Central memory CD8-positive, alpha-beta T cell (primary cell): ENCODE measurements around the gene HIP1.
"Not testable (repeated sequence)": the region's sequence is repeated elsewhere in the genome, so short reads cannot be mapped to it uniquely, and the experiment has no call there.

Source experiments
- ATAC-seq: fragments of 150-1000 bp; cut with Tn5 transposase; replicated peaks from 2 replicates; pipeline ENCODE4 v1.10.0; 2022; ENCODE audit warnings: mild to moderate bottlenecking, moderate FRiP score, moderate number of reproducible peaks; ENCODE audit not compliant: poor library complexity, severe bottlenecking; ENCODE audit errors: extremely low read depth
- DNase-seq, 2 donors: peaks; one replicate each; pipeline ENCODE4 v3.0.0; 2021; ENCODE audit warnings: low spot score in 2 of 2
- H3K27ac Mint-ChIP-seq: one replicate; pipeline ENCODE4 v1.8.0; 2022; ENCODE audit warnings: low read depth, mild to moderate bottlenecking, moderate library complexity, mixed read lengths
- H3K27me3 Mint-ChIP-seq: one replicate; pipeline ENCODE4 v1.8.0; 2022; ENCODE audit warnings: mixed read lengths
- H3K36me3 Mint-ChIP-seq: one replicate; pipeline ENCODE4 v1.8.0; 2022; ENCODE audit warnings: mild to moderate bottlenecking, moderate library complexity, mixed read lengths; ENCODE audit not compliant: insufficient read depth
- H3K4me1 Mint-ChIP-seq: one replicate; pipeline ENCODE4 v1.8.0; 2022; ENCODE audit warnings: mixed read lengths
- H3K4me3 Mint-ChIP-seq: one replicate; pipeline ENCODE4 v1.8.0; 2022; ENCODE audit warnings: mild to moderate bottlenecking, moderate library complexity, mixed read lengths
- H3K9me3 Mint-ChIP-seq: one replicate; pipeline ENCODE4 v1.8.0; 2022; ENCODE audit warnings: mixed read lengths

Gene HIP1

DNA sequence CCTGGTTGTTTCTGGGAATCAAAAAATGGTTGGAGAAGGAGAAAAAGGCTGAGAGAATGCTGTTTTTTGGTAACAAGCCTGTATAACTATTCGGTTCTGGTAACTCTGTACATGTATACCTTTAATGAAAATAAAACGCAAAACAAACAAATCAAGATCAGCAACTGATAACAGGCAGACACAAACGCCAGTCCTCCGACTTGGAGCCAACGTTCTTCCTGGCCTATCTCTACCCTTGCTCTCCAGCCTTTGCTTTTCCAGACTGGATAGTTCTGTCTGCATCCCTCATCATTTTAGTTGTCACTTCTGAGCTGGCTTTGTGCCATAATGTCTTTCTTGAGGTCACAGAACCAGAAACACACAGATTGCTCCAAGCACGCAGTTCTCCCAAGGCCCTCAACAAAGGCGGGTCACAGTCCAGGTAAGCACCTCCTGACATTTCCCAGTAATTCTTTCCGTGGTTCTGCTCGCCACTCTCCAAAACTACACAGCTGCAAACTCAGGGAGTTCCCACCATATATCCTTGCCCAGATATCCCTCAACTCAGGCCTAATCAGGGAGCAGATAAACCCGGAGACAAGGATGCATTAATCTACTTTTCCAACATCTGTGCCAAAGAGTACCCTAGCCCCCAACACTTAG lies 20.2 kb downstream of the HIP1 start:
- Mint-ChIP-seq H3K9me3 (no peaks in the 10 kb centered on the region), H3K27me3 (no peaks in the 10 kb centered on the region), H3K36me3 (peaks cover 1% of the 10 kb centered on the region), H3K4me1 (peaks cover 6% of the 10 kb centered on the region), H3K4me3 (no peak overlapping the region), H3K27ac (no peak overlapping the region)
- ATAC-seq, result no peak
- no peak for DNase-seq

DNA sequence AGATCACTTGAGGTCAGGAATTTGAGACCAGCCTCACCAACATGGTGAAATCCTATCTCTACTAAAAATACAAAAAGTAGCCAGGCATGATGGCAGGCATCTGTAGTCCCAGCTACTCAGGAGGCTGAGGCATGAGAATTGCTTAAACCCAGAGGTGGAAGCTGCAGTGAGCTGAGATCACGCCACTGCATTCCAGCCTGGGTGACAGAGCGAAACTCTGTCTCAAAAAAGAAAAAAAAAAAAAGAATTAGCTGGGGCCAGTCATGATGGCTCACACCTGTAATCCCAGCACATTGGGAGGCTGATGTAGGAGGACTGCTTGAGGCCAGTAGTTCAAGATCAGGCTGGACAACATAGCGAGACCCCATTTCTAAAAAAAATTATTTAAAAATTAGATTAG lies 21.0 kb downstream of the HIP1 start:
- H3K27me3 Mint-ChIP-seq, DNase-seq, H3K36me3 Mint-ChIP-seq, H3K4me1 Mint-ChIP-seq, H3K4me3 Mint-ChIP-seq, H3K9me3 Mint-ChIP-seq, ATAC-seq, H3K27ac Mint-ChIP-seq: not testable (repeated sequence)

DNA sequence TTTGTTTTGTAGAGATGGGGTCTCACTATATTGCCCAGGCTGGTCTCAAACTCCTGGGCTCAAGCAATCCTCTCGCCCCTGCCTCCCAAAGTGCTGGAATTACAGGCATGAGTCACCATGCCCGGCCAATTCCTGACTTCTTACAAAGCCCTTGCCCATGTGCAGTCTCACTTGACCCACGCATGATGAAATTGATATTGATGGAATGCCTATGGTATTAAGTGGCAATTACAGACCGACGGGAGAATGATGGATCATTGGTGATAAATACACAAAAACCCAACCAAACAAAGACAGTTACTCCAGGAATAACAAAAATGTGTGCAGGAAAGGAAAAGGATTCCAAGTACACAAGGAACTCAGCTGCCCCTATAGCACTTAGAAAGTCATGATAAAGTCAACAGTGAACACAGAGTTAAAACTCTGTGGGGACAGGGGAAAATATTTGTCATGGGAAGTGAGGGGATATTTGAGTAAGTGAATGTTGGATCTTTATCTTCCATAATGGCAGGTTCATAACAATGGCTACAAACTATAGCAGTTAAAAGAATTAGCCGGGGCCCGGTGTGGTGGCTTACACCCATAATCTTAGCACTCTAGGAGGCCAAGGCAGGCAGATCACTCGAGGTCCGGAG lies 21.6 kb downstream of the HIP1 start:
- Mint-ChIP-seq H3K27ac (no peak overlapping the region), H3K4me3 (no peak overlapping the region), H3K4me1 (peaks cover 6% of the 10 kb centered on the region), H3K36me3 (peaks cover 1% of the 10 kb centered on the region), H3K9me3 (no peaks in the 10 kb centered on the region), H3K27me3 (no peaks in the 10 kb centered on the region)
- DNase-seq, result no peak
- ATAC-seq, result no peak

DNA sequence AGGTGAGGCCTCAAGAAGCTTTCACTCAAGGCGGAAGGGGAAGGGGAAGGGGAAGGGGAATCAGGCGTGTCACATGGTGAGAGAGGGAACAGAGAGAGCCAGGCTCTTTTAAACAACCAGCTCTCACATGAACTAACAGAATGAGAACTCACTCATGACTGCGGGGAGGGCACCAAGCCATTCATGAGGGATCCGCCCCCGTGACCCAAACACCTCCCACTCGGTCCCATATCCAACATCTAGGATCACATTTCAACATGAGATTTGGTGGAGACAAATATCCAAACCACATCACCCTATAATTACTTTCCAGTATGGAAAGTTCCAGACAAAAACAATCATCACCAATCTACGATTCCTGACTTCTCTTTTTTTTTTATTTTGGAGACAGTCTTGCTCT lies 22.9 kb downstream of the HIP1 start:
- peaks cover 1% of the 10 kb centered on the region for H3K36me3 Mint-ChIP-seq
- H3K4me3 Mint-ChIP-seq, result no peak overlapping the region
- DNase-seq, result no peak
- ATAC-seq, result no peak
- H3K9me3 Mint-ChIP-seq, result peaks cover 3% of the 10 kb centered on the region
- H3K4me1 Mint-ChIP-seq, result peaks cover 6% of the 10 kb centered on the region
- H3K27ac Mint-ChIP-seq, result no peak overlapping the region
- H3K27me3 Mint-ChIP-seq, result no peaks in the 10 kb centered on the region

DNA sequence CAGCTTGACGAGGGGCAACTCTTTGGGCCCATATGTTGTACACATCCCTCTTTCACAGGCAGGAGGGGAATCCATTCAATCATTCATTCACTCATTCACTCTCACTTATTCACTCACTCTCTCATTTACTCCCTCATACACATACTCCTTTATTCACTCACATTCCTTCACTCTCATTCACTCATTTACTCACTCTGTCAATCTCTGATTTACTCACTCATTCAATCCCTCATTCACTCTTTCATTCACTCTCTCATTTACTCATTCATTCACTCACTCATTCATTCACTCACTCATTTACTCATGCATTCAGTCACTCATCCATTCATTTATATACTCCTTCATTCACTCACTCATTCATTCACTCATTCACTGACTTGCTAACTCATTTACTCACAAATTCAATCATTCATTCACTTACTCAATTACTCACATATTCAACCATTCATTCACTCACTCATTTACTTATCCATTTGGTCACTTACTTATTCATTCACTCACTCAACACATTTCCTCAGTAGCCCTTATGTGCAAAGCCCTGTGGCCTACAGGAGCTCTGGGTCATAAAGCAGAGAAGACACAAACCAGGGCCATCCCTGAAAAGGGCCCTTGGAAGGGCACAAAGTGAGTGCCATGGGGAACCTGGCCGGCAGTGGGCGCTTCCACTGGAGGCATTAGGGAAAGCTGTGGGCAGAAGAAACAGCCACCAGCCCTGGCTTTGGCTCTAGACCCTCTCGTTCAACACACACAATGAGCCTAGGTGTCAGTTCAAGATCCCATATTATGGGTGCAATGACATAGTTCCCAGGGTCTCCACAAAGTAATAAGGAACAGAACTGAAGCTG lies 26.0 kb downstream of the HIP1 start:
- Mint-ChIP-seq H3K27ac (no peak overlapping the region), H3K4me3 (no peak overlapping the region)

DNA sequence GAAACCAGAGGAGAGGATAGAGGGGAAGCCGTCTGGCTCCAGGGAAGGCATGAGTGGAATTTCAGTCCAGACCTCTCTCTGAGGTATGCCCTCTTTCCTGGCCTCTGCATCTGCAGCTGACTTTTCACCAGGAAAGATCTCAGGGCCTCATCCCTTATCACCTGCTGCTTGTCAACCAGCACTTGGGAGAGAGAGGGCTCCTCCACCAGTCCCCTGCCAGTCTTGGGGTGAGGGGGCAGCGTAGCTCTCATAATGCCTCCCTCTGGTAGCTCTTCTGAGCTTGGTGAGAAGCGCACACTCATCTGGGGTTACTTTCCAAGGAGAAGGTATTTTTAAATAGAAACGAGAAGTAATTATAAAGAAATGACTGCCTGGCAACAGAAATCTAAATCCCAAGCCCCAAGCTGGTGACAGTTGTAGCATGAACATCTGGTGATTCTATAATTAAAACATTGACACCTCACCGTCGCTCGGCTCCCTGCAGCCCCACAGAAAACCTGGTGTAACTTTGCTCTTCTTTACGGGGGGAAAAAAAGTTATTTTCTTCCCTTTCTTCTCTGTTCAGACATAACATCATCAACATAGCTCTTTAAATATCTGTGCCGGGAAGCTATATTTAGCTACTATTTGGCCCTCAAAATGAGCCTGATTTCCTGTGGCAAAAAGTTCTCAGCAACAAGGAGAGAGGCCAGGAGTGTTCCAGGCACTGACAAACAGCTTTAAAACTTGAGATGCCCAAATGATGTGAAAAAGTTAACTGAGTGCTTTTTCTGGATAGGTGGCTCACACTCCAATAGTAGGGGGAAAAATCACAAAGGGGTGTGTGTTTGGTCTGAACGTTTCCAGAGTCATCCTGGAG lies 26.9 kb downstream of the HIP1 start:
- DNase-seq (no peak), ATAC-seq (no peak)
- Mint-ChIP-seq H3K27me3 (no peaks in the 10 kb centered on the region), H3K9me3 (peaks cover 4% of the 10 kb centered on the region), H3K4me3 (no peak overlapping the region), H3K27ac (no peak overlapping the region), H3K4me1 (peaks cover 6% of the 10 kb centered on the region), H3K36me3 (peaks cover 1% of the 10 kb centered on the region)

More for the DNA sequence above, 26.0 kb downstream of the HIP1 start:
- ATAC-seq (no peak), DNase-seq (no peak)
- peaks cover 6% of the 10 kb centered on the region for H3K4me1 Mint-ChIP-seq
- H3K9me3 Mint-ChIP-seq, result peaks cover 4% of the 10 kb centered on the region
- H3K36me3 Mint-ChIP-seq, result peaks cover 1% of the 10 kb centered on the region
- no peaks in the 10 kb centered on the region for H3K27me3 Mint-ChIP-seq

DNA sequence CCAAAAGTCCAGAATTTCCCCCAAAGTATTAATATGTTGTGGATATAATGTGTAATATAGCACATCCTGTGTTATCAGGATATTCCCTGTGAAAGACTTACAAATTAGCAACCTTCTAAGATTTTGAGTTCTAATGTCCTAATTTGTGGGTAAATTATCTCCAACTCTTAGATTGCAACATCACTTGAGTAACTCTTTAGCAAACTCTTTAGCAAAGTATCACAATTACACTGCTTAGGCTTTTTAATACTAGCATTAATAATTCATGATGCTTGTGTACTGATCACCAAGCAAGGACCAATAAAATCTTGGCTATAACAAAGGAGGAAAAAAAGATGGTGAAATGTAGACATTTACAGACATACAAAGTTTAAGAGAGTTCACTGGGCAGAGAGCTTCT lies 27.7 kb downstream of the HIP1 start:
- Mint-ChIP-seq H3K27ac (no peak overlapping the region), H3K4me3 (no peak overlapping the region), H3K36me3 (no peaks in the 10 kb centered on the region), H3K9me3 (peaks cover 4% of the 10 kb centered on the region), H3K4me1 (peaks cover 6% of the 10 kb centered on the region), H3K27me3 (no peaks in the 10 kb centered on the region)
- ATAC-seq, result no peak
- DNase-seq, result no peak

DNA sequence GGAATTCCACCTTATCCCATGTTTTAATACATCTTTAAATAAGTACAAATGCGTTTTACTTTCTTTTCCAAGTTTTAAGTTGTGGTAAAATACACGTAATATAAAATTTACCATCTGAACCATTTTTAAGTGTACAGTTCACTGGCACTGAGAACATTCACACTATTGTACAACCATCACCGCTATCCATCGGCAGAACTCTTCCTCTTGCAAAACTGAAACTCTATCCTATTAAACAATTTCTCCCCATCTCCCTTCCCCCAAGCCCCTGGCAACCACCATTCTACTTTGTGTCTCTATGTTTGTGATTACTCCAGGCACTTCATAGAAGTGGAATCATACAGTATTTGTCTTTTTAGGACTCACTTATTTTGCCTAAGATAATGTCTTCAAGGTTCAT lies 33.8 kb downstream of the HIP1 start:
- Mint-ChIP-seq H3K9me3 (no peaks in the 10 kb centered on the region), H3K4me1 (no peaks in the 10 kb centered on the region), H3K27me3 (no peaks in the 10 kb centered on the region), H3K27ac (no peak overlapping the region), H3K4me3 (no peak overlapping the region), H3K36me3 (no peaks in the 10 kb centered on the region)
- DNase-seq (no peak), ATAC-seq (no peak)

DNA sequence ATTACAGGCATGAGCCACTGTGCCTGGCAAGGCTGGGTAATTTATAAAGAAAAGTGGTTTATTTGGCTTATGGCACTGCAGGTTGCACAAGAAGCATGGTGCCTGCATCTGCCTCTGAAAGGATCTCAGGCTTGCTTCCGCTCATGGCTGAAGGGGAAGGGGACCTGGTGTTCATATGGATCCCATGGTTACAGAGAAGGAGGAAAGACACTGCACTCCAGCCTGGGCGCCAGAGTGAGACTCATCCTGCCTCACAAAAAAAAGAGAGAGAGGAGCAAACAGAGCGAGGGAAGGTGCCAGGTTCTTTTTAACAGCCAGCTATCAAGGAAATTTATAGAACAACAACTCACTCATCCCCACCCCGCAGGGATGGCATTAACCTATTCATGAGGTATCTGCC lies 36.2 kb downstream of the HIP1 start:
- H3K27ac Mint-ChIP-seq, result no peak overlapping the region
- ATAC-seq (no peak), DNase-seq (no peak)
- H3K4me1 Mint-ChIP-seq, result no peaks in the 10 kb centered on the region
- no peaks in the 10 kb centered on the region for H3K27me3 Mint-ChIP-seq
- H3K36me3 Mint-ChIP-seq, result peaks cover 4% of the 10 kb centered on the region
- H3K9me3 Mint-ChIP-seq, result no peaks in the 10 kb centered on the region
- H3K4me3 Mint-ChIP-seq, result no peak overlapping the region

DNA sequence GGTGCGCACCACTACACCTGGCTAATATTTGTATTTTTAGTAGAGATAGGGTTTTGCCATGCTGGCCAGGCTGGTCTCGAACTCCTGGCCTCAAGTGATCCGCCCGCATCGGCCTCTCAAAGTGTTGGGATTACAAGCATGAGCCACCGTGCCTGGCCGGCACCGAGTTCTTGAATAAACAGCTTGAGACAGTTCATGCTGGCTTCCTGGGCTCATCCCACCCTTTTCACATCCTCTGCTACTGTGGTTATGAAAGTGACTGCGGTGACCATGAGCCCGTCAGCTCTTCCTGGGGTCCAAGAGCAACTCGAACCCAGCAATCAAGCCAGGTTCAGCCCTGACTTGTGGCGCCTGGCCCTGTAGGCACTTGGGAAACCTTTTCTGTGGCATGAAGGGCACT lies 38.7 kb downstream of the HIP1 start:
- peaks cover 4% of the 10 kb centered on the region for H3K36me3 Mint-ChIP-seq
- no peak for ATAC-seq
- no peaks in the 10 kb centered on the region for H3K4me1 Mint-ChIP-seq

DNA sequence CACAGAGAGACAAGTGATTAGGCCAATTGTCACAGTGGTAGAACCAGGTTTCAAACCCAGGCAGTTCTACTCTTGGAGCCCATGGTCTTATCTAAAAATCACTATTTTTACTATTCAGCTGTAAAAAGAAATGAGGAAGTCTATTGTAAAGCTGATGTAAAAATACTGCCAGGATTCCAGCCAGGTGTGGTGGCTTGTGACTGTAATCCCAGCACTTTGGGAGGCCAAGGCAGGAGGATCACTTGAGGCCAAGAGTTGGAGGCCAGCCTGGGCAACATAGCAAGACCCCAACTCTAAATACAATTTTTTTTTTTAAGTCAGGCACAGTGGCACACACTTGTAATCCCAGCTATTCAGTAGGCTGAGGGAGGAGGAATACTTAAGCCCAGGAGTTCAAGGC lies 40.4 kb downstream of the HIP1 start:
- DNase-seq (no peak), ATAC-seq (no peak)
- peaks cover 4% of the 10 kb centered on the region for H3K36me3 Mint-ChIP-seq
- H3K4me1 Mint-ChIP-seq, result peaks cover 4% of the 10 kb centered on the region
- peak overlapping the region; percentile 82 for H3K27ac Mint-ChIP-seq
- H3K27me3 Mint-ChIP-seq, result no peaks in the 10 kb centered on the region
- no peaks in the 10 kb centered on the region for H3K9me3 Mint-ChIP-seq
- no peak overlapping the region for H3K4me3 Mint-ChIP-seq

More for the DNA sequence above, 38.7 kb downstream of the HIP1 start:
- Mint-ChIP-seq H3K27me3 (no peaks in the 10 kb centered on the region), H3K27ac (peak overlapping the region; percentile 82), H3K9me3 (no peaks in the 10 kb centered on the region), H3K4me3 (no peak overlapping the region)
- DNase-seq, result no peak

DNA sequence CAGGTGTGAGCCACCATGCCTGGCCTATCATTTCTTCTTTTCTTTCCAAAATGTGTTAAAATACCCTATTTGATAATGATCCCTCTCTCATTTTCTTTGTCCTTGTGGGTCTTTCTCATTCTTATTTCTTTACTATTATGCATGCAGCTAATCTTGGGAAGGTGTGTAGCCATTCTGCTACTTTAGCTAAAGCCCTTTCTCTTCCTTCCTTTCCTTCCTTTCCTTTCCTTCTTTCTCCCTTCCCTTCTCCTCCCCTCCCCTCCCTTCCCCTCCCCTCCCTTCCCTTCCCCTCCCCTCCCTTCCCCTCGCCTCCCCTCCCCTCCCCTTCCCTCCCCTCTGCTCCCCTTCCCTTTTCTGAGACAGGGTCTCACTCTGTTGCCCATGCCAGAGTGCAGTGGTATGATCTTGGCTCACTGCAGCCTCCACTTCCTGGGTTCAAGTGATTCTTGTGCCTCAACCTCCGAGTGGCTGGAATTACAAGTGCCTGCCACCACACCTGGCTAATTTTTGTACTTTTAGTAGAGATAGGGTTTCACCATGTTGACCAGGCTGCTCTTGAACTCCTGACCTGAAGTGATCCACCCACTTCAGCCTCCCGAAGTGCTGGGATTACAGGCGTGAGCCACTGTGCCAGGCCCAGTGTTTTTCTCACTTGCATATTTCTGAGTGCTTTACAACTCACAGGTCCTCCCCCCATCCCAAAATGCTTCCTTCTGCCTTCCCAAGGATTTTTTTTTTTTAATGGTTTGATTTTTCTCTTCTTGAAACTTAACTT lies 42.3 kb downstream of the HIP1 start:
- Mint-ChIP-seq H3K27ac (no peak overlapping the region), H3K27me3 (no peaks in the 10 kb centered on the region), H3K4me1 (peaks cover 4% of the 10 kb centered on the region), H3K4me3 (no peak overlapping the region), H3K9me3 (no peaks in the 10 kb centered on the region), H3K36me3 (peaks cover 4% of the 10 kb centered on the region)
- ATAC-seq (no peak), DNase-seq (no peak)
